MM.1S (cell line): ENCODE measurements around the gene RXRA.

ENCODE experiments used
- DNase-seq: peaks from one replicate; pipeline ENCODE4 v3.0.0-alpha.2; 2015
- H2AFZ ChIP-seq: fragments of 300-600 bp; sonication (generic); 2 replicates; pipeline ENCODE4 v1.6.0; 2016; ENCODE audit warnings: antibody characterized with exemption, low read length
- H3F3A ChIP-seq: fragments of 300-600 bp; sonication (generic); 2 replicates; pipeline ENCODE4 v1.6.1; 2016; ENCODE audit warnings: mild to moderate bottlenecking, antibody characterized with exemption, low read length, moderate library complexity, mixed read lengths; ENCODE audit not compliant: insufficient read depth
- H3K27ac ChIP-seq: fragments of 300-600 bp; sonication (generic); 2 replicates; pipeline ENCODE4 v1.5.1; 2016; ENCODE audit warnings: mild to moderate bottlenecking, low read length
- H3K27me3 ChIP-seq: fragments of 300-600 bp; sonication (generic); replicated peaks from 2 replicates; pipeline ENCODE4 v1.6.0; 2016; ENCODE audit warnings: low read length; ENCODE audit not compliant: insufficient read depth
- H3K36me3 ChIP-seq: fragments of 300-600 bp; sonication (generic); replicated peaks from 2 replicates; pipeline ENCODE4 v1.6.1; 2016; ENCODE audit warnings: mild to moderate bottlenecking, low read length, mixed read lengths; ENCODE audit not compliant: insufficient read depth
- H3K4me1 ChIP-seq: fragments of 300-600 bp; sonication (generic); 2 replicates; pipeline ENCODE4 v1.6.1; 2016; ENCODE audit warnings: low read length, mixed read lengths
- H3K4me2 ChIP-seq: fragments of 300-600 bp; sonication (generic); 2 replicates; pipeline ENCODE4 v1.6.0; 2016; ENCODE audit warnings: low read depth, low read length
- H3K4me3 ChIP-seq: fragments of 300-600 bp; sonication (generic); 2 replicates; pipeline ENCODE4 v1.5.1; 2016; ENCODE audit warnings: low read length, mixed read lengths
- H3K79me2 ChIP-seq: fragments of 300-600 bp; sonication (generic); 2 replicates; pipeline ENCODE4 v1.6.1; 2016; ENCODE audit warnings: mixed run types, low read length, mixed read lengths
- H3K9ac ChIP-seq: fragments of 300-600 bp; sonication (generic); 2 replicates; pipeline ENCODE4 v1.6.1; 2016; ENCODE audit warnings: low read length, mixed read lengths
- H3K9me2 ChIP-seq: fragments of 300-600 bp; sonication (generic); replicated peaks from 2 replicates; pipeline ENCODE4 v1.6.1; 2016; ENCODE audit warnings: mild to moderate bottlenecking, low read length, mixed read lengths; ENCODE audit not compliant: insufficient read depth
- H3K9me3 ChIP-seq: fragments of 300-600 bp; sonication (generic); replicated peaks from 2 replicates; pipeline ENCODE4 v1.6.1; 2016; ENCODE audit warnings: mild to moderate bottlenecking, low read length, mixed read lengths; ENCODE audit not compliant: insufficient read depth
- H4K20me1 ChIP-seq: fragments of 300-600 bp; sonication (generic); 2 replicates; pipeline ENCODE4 v1.6.1; 2016; ENCODE audit warnings: mild to moderate bottlenecking, low read length, moderate library complexity, mixed read lengths; ENCODE audit not compliant: insufficient read depth
- EZH2 ChIP-seq: fragments of 300-600 bp; sonication (generic); optimal IDR thresholded peaks from 2 replicates; pipeline ENCODE3; 2017; ENCODE audit warnings: low read depth, mild to moderate bottlenecking, antibody characterized with exemption, low read length, mixed read lengths
- EZH2phosphoT487 ChIP-seq: fragments of 300-600 bp; sonication (generic); IDR thresholded peaks from 2 replicates; pipeline ENCODE4 v1.6.1; 2018; ENCODE audit warnings: antibody characterized with exemption, low read length
- TF ChIP-seq, protein P1 (sequence below): fragments of 300-600 bp; sonication (generic); IDR thresholded peaks from 2 replicates; pipeline ENCODE4 v1.5.1; 2016; ENCODE audit warnings: antibody characterized with exemption, low read length, mixed read lengths

Gene RXRA

DNA sequence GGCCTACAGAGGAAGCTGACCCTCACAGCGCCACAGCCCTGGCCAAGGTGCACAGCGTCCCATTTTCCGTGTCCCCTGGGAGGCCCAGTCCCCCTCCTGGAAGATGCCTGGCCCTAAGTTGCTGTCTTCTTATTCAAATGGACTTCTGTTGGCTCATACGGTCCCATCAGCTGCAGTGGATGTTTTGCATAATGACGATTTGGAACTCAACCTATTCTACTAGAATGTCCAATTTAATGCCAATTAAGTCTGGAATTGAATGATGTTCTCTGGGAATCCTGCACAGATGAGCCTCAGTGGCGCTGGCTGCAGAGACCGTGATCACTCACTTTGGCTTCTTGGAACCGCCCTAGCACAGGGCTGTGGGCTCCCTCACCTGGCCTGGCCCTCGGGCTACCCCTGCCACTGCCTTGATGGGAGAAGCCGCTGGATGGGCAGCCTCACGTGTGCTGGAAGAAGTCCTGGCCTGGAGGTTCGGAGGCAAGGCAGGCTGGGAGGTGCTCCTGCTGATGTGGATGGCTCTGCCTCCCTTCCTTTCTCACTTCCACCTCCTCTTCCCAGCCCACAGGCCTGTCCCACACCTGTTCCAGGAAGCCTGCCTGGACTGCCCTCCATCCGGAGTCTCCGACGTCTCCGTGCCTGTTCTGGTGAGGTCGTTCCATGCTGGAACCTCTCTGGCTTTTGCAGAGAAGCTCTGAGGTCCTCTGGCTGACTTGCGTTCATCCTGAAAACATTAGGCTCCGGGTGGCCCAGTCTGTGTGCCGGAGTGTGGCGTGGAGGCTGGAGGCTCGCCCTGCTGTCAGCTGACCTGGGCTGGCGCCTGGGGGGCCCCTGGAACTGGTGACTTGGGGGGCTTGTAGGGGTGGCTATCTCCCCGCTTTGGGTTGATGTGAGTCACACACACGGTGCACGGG, 147.1 kb downstream of the RXRA start:
- DNase-seq, result no peak
- H3K9me2 ChIP-seq, result no peaks in the 10 kb centered on the region
- no peaks in the 10 kb centered on the region for H3K36me3 ChIP-seq
- H2AFZ ChIP-seq, result no peak overlapping the region
- H3K9ac ChIP-seq, result no peak overlapping the region
- TF ChIP-seq EZH2 (no peak), EZH2phosphoT487 (no peak)
- TF ChIP-seq, protein P1, sequence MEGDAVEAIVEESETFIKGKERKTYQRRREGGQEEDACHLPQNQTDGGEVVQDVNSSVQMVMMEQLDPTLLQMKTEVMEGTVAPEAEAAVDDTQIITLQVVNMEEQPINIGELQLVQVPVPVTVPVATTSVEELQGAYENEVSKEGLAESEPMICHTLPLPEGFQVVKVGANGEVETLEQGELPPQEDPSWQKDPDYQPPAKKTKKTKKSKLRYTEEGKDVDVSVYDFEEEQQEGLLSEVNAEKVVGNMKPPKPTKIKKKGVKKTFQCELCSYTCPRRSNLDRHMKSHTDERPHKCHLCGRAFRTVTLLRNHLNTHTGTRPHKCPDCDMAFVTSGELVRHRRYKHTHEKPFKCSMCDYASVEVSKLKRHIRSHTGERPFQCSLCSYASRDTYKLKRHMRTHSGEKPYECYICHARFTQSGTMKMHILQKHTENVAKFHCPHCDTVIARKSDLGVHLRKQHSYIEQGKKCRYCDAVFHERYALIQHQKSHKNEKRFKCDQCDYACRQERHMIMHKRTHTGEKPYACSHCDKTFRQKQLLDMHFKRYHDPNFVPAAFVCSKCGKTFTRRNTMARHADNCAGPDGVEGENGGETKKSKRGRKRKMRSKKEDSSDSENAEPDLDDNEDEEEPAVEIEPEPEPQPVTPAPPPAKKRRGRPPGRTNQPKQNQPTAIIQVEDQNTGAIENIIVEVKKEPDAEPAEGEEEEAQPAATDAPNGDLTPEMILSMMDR, result no peak
- no peaks in the 10 kb centered on the region for H3K79me2 ChIP-seq
- H3K4me2 ChIP-seq, result no peak overlapping the region
- H3F3A ChIP-seq, result no peaks in the 10 kb centered on the region
- no peak overlapping the region for H3K4me3 ChIP-seq
- no peaks in the 10 kb centered on the region for H3K4me1 ChIP-seq
- H3K27me3 ChIP-seq, result peaks cover 67% of the 10 kb centered on the region
- no peak overlapping the region for H3K27ac ChIP-seq
- H3K9me3 ChIP-seq, result no peaks in the 10 kb centered on the region
- no peaks in the 10 kb centered on the region for H4K20me1 ChIP-seq

DNA sequence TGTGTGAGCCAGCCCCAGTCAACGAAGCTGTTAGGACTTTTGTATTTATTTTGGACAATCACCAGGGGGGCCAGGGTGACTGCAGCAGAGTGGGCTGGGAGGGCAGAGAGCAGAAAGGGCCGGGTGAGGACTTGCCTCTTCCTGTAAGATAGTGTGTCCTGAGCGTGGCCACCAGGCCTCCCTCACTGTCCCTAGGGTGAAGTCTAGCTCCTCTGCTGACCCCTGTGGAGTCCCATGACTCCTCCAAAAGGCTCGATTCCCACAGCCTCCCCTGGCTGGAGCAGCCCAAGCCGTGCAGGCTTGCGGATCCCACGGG, 147.8 kb downstream of the RXRA start:
- Histone ChIP-seq H3K27ac (no peak overlapping the region), H3F3A (no peaks in the 10 kb centered on the region), H3K4me1 (no peaks in the 10 kb centered on the region), H3K4me3 (no peak overlapping the region), H3K9me3 (no peaks in the 10 kb centered on the region), H4K20me1 (no peaks in the 10 kb centered on the region), H3K27me3 (peaks cover 67% of the 10 kb centered on the region), H3K9ac (no peak overlapping the region), H3K36me3 (no peaks in the 10 kb centered on the region), H3K4me2 (no peak overlapping the region), H3K9me2 (no peaks in the 10 kb centered on the region), H2AFZ (no peak overlapping the region), H3K79me2 (no peaks in the 10 kb centered on the region)
- TF ChIP-seq EZH2 (no peak), EZH2phosphoT487 (no peak)
- TF ChIP-seq, protein P1, result no peak
- DNase-seq, result no peak

DNA sequence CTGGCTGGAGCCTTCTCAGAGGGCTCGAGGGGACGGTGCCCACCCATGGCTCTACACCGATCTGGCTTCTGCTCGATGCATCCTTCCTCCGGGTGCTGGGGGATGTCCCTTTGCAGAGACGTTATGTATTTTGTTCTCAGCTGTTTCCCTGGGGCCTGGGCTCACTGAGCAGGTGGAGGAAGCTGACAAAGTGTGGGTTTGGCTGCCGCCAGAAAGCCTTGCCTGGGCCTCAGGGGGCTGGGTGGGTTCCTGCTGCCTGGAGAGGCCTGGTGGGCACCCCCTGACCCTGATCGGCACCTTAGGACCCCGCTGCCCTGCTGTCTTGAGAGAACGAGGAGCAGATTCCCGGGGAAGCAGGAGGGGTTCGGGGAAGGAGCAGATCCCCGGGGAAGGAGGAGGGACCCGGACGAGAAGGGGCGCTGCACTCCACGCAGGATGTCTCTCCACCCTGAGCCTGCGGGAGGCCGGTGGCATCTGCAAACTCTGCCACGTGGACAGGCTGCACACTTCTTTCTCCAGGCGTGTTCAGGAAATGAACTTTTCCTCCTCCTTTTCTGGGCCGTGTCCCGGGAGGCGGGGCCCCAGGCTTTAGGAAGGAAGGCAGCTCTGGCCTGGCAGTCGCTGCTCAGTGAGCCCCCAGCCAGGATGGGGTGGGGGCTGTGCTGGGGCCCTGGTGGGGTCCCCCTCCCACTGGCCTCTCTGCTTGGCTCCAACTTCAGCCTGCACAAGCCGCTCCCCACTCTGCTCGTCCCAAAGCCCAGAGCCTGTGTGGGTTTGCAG, 148.9 kb downstream of the RXRA start:
- H3K9ac ChIP-seq, result no peak overlapping the region
- DNase-seq, result no peak

More for the DNA sequence above, 148.9 kb downstream of the RXRA start:
- H3K79me2 ChIP-seq, result no peaks in the 10 kb centered on the region
- H3K4me2 ChIP-seq, result no peak overlapping the region
- no peak overlapping the region for H3K27ac ChIP-seq
- no peak overlapping the region for H3K4me3 ChIP-seq
- no peaks in the 10 kb centered on the region for H3K9me3 ChIP-seq
- TF ChIP-seq EZH2phosphoT487 (no peak), EZH2 (no peak)
- TF ChIP-seq, protein P1, result no peak
- H3F3A ChIP-seq, result no peaks in the 10 kb centered on the region
- no peaks in the 10 kb centered on the region for H3K4me1 ChIP-seq
- no peaks in the 10 kb centered on the region for H3K36me3 ChIP-seq
- no peaks in the 10 kb centered on the region for H4K20me1 ChIP-seq
- no peaks in the 10 kb centered on the region for H3K9me2 ChIP-seq
- H3K27me3 ChIP-seq, result peaks cover 72% of the 10 kb centered on the region
- H2AFZ ChIP-seq, result no peak overlapping the region
